Esophagus muscularis mucosa (tissue), 4 donors: ENCODE data around the gene SPATS2. TPM values are rescaled to one million over a fixed set of nuclear protein-coding genes. Genes with fewer than 3 reads are reported as not detected.

Source experiments
- DNase-seq: peaks from one replicate; pipeline ENCODE4 v3.0.0-alpha.2; 2017; ENCODE audit errors: extremely low spot score
- H3K27ac ChIP-seq, 4 donors: fragments of 200-600 bp; sonication (generic); replicated peaks in 1 of 4; 1 replicate in 3 of 4; 2 replicates in 1 of 4; pipeline ENCODE4 v1.5.1; 2016 to 2019; ENCODE audit warnings: mild to moderate bottlenecking in 1 of 4
- H3K27me3 ChIP-seq, 4 donors: fragments of 200-600 bp; sonication (generic); one replicate each; pipeline versions ENCODE4 v1.5.1 to v1.6.0; 2016 to 2019
- H3K36me3 ChIP-seq, 4 donors: fragments of 200-600 bp; sonication (generic); one replicate each; pipeline ENCODE4 v1.5.1; 2016 to 2019
- H3K4me1 ChIP-seq, 4 donors: fragments of 200-600 bp; sonication (generic); one replicate each; pipeline ENCODE4 v1.5.1; 2016 to 2019
- H3K4me3 ChIP-seq, 4 donors: fragments of 200-600 bp; sonication (generic); 1 replicate in 2 of 4; 2 replicates in 2 of 4; pipeline ENCODE4 v1.5.1; 2016 to 2019; ENCODE audit warnings: mild to moderate bottlenecking in 4 of 4, moderate library complexity in 1 of 4
- H3K9me3 ChIP-seq, 4 donors: fragments of 200-600 bp; sonication (generic); 1 replicate in 3 of 4; 2 replicates in 1 of 4; pipeline ENCODE4 v1.5.1; 2016 to 2019
- EP300 ChIP-seq: sonication (generic); formaldehyde crosslinking; IDR thresholded peaks from one replicate; pipeline ENCODE4 v1.6.1; 2017; ENCODE audit warnings: antibody characterized with exemption
- POLR2A ChIP-seq: fragments of 450-650 bp; IDR thresholded peaks from one replicate; pipeline ENCODE4 v1.6.1; 2017; ENCODE audit warnings: antibody characterized with exemption, moderate library complexity, mild to moderate bottlenecking, low read depth
- POLR2AphosphoS5 ChIP-seq, 2 donors: sonication (generic); formaldehyde crosslinking; IDR thresholded peaks; one replicate each; pipeline ENCODE4 v1.6.1; 2017; ENCODE audit warnings: antibody characterized with exemption in 2 of 2
- WGBS: methylation state at CpG from one replicate; pipeline ENCODE4 v1.1.5; 2018; 5-methylcytosine and 5-hydroxymethylcytosine counted together
- intact Hi-C: fragments of 100-400 bp; cut with DNase I; formaldehyde crosslinking; loops from one replicate; pipeline ENCODE4 v1.15.1; 2023
- total RNA-seq, 4 donors: library from RNA; depleted of rRNA; stranded (reverse); fragments of >200 nt; gene quantifications; one replicate each; pipeline versions ENCODE4 v1.1.0 to v1.2.1, GENCODE V29; 2016
- TF ChIP-seq, protein P1 (sequence below), 3 experiments: fragments of 200-600 bp in 2 of 3; fragments of 450-650 bp in 1 of 3; sonication (generic) in 2 of 3; IDR thresholded peaks; one replicate each; pipeline ENCODE4 v1.5.1; 2017 to 2019; ENCODE audit warnings: antibody characterized with exemption in 3 of 3, mild to moderate bottlenecking in 2 of 3, moderate library complexity in 1 of 3

The SPATS2 gene
- total RNA-seq, 4 donors from 2014 or later, result 9.5 to 16.6 (median 11.5) TPM

DNA sequence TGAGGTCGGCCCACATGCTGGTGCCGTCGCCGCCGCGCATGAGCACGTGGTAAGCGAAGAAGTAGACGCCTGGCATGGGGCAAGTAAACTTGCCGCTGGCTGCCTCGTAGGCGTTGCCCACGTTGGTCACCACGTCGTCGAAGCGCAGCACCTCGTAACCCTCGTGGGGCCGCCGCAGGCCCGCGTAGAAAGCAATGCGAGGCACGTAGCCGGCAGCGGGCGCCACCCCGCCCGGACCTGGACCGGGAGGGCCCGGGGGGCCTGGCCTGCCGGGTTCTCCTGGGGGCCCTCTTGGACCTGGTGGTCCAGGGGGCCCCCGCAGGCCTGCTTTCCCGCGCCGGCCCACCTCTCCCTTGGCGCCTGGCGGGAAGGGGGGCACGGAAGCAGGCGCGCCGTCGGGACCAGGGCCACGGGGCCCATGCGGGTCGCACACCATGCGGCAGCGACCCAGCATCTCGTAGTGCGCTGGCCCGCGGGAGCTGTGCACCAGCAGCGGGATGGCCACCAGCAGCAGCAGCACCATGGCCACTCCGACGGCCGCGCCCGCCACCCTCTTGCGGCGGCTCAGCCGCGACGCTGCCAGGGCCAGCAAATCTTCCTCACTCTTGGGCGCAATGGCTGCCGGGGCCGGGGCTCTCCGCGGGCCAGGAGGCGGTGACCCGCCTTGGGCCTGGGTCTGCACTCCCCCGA, 31.2 kb upstream of the SPATS2 start:
- Histone ChIP-seq H3K9me3 (no peaks in the 10 kb centered on the region), H3K36me3 (no peaks in the 10 kb centered on the region), H3K27me3 (peaks cover 10 to 89% (median 44%) of the 10 kb centered on the region in 4 donors), H3K27ac (no peak overlapping the region), H3K4me1 (peaks cover 7 to 46% (median 30%) of the 10 kb centered on the region in 4 donors), H3K4me3 (peak overlapping the region in 2 of 4 donors; percentile 40 to 43)
- WGBS, result 46% methylated on average over 11 of the region's 72 CpGs
- no peak for TF ChIP-seq EP300
- no peak for TF ChIP-seq POLR2AphosphoS5 (IDR thresholded peaks at IDR 0.05)
- TF ChIP-seq, protein P1, sequence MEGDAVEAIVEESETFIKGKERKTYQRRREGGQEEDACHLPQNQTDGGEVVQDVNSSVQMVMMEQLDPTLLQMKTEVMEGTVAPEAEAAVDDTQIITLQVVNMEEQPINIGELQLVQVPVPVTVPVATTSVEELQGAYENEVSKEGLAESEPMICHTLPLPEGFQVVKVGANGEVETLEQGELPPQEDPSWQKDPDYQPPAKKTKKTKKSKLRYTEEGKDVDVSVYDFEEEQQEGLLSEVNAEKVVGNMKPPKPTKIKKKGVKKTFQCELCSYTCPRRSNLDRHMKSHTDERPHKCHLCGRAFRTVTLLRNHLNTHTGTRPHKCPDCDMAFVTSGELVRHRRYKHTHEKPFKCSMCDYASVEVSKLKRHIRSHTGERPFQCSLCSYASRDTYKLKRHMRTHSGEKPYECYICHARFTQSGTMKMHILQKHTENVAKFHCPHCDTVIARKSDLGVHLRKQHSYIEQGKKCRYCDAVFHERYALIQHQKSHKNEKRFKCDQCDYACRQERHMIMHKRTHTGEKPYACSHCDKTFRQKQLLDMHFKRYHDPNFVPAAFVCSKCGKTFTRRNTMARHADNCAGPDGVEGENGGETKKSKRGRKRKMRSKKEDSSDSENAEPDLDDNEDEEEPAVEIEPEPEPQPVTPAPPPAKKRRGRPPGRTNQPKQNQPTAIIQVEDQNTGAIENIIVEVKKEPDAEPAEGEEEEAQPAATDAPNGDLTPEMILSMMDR (IDR thresholded peaks at IDR 0.05), result no peak
- TF ChIP-seq POLR2A, result no peak
- DNase-seq, result no peak
- intact Hi-C loops, result no loop called here

DNA sequence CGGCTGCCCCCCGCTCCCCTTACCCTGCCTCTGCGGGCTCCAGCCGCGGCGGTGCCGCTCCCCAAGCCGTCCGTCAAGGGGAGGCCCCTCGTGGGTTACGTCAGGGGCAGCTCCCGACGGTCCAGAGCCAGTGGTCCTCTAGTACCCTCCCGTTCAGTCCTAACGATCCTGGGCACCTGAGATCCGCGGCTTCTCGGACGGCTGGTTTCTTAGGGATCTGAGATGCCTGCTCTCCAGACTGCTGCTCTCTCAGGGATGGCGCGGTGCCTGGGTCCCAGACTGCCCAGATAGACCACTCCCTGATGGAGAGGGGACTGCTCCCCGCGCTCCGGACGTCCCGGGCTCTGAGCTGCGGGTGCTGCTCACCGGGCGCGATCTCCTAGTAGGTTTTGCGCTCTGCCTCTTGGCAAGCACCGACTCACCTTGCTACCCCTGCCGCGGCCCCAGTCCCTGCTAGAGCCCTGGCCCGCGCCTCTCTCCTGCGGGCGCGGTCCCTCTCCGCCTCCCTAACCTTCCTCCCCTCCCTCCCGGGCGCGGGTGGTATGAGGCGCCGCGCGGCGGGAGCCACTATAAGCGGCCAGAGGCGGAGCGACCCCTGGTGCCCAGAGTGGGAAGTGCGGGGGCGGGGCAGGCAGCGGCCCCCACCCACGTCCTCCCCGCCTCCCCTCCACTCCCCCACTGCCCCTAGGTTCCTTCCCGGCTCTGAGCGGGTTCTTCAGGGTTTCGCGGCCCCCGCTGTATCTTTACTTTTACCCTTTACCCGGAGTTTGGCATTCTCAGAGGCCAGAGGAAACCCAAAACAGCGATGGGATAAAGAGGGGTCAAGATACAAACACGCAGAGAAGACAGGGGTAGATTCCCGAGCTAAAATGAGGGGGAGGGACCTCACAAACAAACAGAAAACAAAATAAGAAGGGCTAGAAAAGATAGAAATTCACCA, 30.3 kb upstream of the SPATS2 start, which contains the start of gene C1QL4:
Gene C1QL4, minus strand, starts transcription at position 544 of the 940 bp plus-strand sequence. CDS start 711 bp downstream, outside the sequence.
- TF ChIP-seq EP300 (no peak), POLR2A (no peak), POLR2AphosphoS5 (IDR thresholded peaks at IDR 0.05) (peak in 1 of 2 donors; percentile 46)
- TF ChIP-seq, protein P1 (IDR thresholded peaks at IDR 0.05), result peak in 2 of 3 experiments; percentile 79 to 94
- Histone ChIP-seq H3K36me3 (no peaks in the 10 kb centered on the region), H3K27me3 (peaks cover 10 to 89% (median 44%) of the 10 kb centered on the region in 4 donors), H3K4me1 (peaks cover 1 to 42% (median 27%) of the 10 kb centered on the region in 4 donors), H3K4me3 (peak within 1 kb of the TSS; percentile 40 to 52 (median 42)), H3K9me3 (no peaks in the 10 kb centered on the region), H3K27ac (no peak within 1 kb of the TSS)
- 2% methylated on average over 28 of the region's 65 CpGs for whole genome bisulfite sequencing
- intact Hi-C loops, result no loop called here
- peak; percentile 93 for DNase-seq

DNA sequence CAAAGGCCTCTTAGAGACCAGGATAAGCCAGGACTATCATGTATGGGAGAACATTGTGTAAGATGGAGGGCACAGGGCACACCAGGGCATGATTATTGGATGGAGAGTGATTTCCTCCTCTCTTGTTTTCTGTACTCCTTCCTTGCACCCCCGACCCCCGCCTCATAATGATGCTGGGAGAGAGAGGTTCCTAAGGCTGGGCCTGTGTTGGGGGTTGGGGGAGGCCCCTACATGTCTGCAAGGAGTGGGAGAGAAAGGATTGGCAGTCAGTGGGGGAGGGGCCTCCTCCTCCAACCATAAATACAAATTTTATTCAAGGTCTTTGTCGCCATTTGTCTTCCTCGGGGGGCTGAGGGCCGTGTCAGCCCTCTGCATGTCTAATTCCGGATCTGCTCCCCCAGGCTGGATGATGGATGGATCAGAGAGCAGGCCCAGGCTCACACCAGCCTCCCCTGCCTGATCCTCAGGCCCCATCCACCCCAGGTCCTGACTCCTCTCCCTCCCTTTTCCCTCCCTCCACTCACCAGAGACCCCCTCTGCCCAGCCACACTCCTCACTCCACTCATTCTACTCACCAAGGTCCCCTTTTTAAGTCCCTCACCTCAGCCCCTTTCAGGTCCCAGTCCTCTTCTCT, 28.3 kb upstream of the SPATS2 start:
- no peak for DNase-seq
- H3K27ac ChIP-seq, result no peak overlapping the region
- H3K36me3 ChIP-seq, result no peaks in the 10 kb centered on the region
- TF ChIP-seq EP300 (no peak), POLR2A (no peak), POLR2AphosphoS5 (IDR thresholded peaks at IDR 0.05) (no peak)
- TF ChIP-seq, protein P1 (IDR thresholded peaks at IDR 0.05), result no peak
- H3K4me1 ChIP-seq, result peaks cover 19 to 49% (median 39%) of the 10 kb centered on the region in 4 donors
- no peaks in the 10 kb centered on the region for H3K9me3 ChIP-seq
- intact Hi-C loops, result no loop called here
- WGBS, result 70% methylated on average over 6 of the region's 6 CpGs
- H3K4me3 ChIP-seq, result no peak overlapping the region
- H3K27me3 ChIP-seq, result peaks cover 10 to 89% (median 40%) of the 10 kb centered on the region in 4 donors

DNA sequence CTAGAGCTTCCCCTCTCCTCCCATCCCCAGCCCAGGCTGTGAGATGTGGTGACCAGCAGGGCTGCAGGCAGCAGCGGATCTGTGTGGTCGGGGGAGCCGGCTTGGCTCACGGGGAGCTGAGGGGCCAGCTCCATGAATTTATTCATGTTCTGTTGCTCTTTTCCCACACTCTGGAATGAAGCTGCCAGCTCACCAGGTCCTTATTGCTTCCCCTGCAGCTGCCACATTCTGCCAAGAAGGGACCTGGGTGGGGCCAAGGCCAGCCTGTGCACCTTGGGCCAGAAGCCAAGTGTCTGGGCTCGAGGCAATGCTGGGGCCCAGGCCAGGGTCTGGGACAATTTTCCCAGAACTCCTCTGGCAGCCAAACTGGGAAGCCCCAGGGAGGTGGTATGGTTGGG, 27.8 kb upstream of the SPATS2 start:
- Histone ChIP-seq H3K27me3 (peaks cover 10 to 89% (median 37%) of the 10 kb centered on the region in 4 donors), H3K36me3 (no peaks in the 10 kb centered on the region), H3K4me1 (peaks cover 20 to 51% (median 41%) of the 10 kb centered on the region in 4 donors), H3K27ac (no peak overlapping the region), H3K4me3 (no peak overlapping the region), H3K9me3 (no peaks in the 10 kb centered on the region)
- no peak for TF ChIP-seq POLR2AphosphoS5 (IDR thresholded peaks at IDR 0.05)
- no peak for TF ChIP-seq POLR2A
- TF ChIP-seq, protein P1 (IDR thresholded peaks at IDR 0.05), result no peak
- no peak for TF ChIP-seq EP300
- DNase-seq, result peak; percentile 91
- intact Hi-C loops, result no loop called here
- 59% methylated on average over 5 of the region's 5 CpGs for WGBS
